NCI-H82 treated with DMSO at 0.1 percent for 48 hours (cell line): ENCODE measurements around the gene GLG1.
"Not testable (repeated sequence)": the region's sequence is repeated elsewhere in the genome, so short reads cannot be mapped to it uniquely, and the experiment has no call there.

Experiments used
- DNase-seq: peaks from one replicate; lab custom pipeline; 2025; ENCODE audit not compliant: unreplicated experiment; lab: John Stamatoyannopoulos, UW

The GLG1 gene

GRCh38 chr16:74606521-74607309 lies at the start of gene GLG1:
Gene GLG1 (minus strand): TSS chr16:74607114. CDS start chr16:74607094, 20 bp downstream.
- peak; percentile 67 for DNase-seq

DNA sequence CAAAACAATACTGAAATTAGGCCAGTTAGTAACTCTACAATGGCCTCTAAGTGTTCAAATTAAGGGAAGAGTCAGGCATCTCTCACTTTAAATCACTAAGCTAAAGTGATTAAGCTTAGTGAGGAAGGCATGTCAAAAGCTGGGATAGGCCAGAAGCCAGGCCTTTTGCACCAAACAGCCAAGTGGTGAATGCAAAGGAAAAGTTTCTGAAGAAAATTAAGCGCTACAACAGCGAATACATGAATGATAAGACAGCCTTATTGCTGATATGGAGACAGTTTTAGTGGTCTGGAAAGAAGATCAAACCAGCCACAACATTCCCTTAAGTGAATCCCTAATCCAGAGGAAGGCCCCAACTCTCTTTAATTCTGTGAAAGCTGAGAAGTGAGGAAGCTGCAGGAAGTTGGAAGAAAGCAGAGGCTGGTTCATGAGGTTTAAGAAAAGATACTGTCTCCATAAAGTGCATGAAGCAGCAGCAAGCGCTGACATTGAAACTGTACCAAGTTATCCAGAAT lies 47.7 kb upstream of the GLG1 start:
- no peak for DNase-seq

- not testable (repeated sequence) for DNase-seq
These were observed 46.0 kb upstream of the GLG1 start for GRCh38 chr16:74652883-74653282.

DNA sequence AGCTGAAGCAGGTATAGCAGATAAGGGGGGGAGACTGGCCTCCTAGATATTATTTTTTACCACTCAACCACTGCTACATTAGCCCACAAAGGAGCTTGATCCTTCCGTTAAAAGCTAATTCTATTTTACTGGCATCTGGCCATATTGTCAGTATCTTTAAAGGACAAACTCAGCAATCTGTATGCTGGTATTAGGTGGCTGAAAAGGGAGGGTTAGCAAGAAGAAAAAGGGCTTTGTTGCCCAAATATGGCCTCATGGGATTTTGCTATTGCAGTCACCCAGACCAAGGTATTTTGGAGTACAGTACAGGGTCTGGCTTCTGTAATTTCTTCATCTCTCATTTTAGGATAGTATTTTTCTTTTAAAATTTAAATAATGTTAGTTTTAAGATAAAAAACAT lies 45.3 kb upstream of the GLG1 start:
- DNase-seq = no peak

- no peak for DNase-seq
These were observed 44.9 kb upstream of the GLG1 start for GRCh38 chr16:74651841-74652240.

GRCh38 chr16:74650966-74651567 lies 44.2 kb upstream of the GLG1 start:
- no peak for DNase-seq

GRCh38 chr16:74649839-74650504 lies 43.1 kb upstream of the GLG1 start:
- DNase-seq = no peak

DNA sequence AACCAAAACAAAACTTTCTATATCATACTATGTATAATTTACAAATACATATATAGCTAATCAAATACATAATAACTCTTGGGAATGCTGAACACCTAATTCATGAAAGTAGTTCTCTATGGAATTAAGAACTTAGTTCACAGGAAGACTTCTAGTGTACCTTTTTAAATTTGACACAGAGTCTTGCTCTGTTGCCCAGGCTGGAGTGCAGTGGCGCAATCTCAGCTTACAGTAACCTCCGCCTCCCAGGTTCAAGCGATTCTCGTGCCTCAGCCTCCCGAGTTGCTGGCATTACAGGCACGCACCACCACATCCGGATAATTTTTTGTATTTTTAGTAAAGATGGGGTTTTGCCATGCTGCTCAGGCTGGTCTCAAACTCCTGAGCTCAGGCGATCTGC lies 35.1 kb upstream of the GLG1 start:
- DNase-seq = no peak

DNA sequence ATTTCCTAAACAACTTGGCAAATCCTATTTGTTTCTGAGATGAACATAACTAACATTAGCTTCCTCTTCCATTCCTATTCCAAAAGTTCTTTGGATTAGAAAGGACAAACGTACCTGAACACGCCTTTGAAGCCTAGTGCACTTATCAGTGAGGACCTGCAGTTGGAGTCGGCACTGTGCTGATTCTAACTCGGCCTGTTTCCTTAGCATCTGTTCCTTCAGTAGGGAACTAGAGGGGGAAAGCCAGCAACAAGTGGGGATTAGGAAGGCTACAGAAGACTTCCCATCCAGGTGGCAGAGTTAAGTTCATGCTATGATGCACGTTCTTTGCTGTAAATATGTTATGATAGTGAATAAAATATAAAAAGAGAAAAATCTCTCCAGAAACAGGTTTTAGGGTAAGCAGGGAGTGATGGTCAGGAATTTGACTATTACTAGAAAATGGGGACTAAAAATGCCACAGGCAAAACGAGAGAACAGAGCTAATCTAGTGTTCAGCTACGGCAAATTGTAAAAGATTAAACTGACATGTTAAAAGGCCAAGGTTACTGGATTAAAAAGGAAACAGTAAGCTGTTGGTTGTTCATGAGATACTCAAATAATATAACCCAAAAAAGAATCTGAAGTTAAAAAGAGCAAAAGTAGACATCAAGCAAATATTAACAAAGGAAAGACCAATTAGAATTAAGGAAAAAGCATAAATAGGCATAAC lies 31.0 kb upstream of the GLG1 start:
- no peak for DNase-seq

- DNase-seq = no peak
These were observed 28.4 kb upstream of the GLG1 start for GRCh38 chr16:74635303-74635702.

DNA sequence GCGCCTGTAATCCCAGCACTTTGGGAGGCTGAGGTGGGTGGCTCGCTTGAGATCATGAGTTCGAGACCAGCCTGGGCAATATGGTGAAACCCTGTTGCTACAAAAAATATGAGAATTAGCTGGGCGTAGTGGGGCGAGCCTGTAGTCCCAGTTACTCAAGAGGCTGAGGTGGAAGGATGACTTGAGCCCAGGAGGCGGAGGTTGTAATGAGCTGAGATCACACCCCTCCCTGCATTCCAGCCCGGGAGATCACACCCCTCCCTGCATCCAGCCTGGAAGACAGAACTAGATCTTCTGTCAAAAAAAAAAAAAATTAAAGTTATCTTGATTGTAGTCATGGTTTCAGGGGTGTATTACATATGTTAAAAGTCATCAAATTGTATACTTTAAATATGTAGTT lies 26.8 kb upstream of the GLG1 start:
- no peak for DNase-seq

DNA sequence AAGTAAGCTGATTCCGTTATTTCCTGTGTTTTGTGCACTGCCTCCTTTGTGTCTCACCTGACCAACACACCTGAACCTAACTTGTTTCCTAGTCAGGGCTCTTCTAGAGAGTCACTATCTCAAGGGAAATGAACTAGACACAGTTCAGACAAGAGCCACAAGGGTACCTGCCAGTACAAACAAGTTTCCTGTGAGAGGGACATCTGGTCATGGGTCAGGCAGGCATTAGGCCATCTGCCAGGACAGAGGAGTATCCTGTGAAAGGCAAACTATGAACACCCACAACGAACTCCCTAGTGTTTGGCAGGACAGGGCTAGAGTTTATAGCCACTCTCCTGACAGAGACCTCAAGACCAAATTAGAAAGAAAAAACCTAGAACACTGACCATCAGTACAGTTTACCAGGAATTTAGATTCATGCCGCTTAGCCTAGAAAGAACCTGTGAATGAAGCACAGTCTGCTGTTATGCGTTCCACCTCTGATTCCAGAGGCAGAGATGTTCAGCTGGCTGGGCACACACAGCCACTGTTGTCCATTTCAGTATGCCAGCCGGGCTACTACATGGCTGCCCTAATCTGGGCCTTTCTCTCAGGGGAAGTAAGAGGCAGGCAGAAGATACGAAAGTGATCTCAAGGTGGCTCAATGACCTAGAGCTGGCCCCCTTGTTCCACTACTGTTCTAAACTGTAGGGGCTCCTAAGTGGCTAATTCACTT lies 20.7 kb upstream of the GLG1 start:
- DNase-seq = no peak

GRCh38 chr16:74626741-74627416 lies 20.0 kb upstream of the GLG1 start:
- no peak for DNase-seq

- no peak for DNase-seq
These were observed 18.8 kb upstream of the GLG1 start for GRCh38 chr16:74625500-74626350.

- DNase-seq = no peak
These were observed 16.9 kb upstream of the GLG1 start for GRCh38 chr16:74623839-74624235.

DNA sequence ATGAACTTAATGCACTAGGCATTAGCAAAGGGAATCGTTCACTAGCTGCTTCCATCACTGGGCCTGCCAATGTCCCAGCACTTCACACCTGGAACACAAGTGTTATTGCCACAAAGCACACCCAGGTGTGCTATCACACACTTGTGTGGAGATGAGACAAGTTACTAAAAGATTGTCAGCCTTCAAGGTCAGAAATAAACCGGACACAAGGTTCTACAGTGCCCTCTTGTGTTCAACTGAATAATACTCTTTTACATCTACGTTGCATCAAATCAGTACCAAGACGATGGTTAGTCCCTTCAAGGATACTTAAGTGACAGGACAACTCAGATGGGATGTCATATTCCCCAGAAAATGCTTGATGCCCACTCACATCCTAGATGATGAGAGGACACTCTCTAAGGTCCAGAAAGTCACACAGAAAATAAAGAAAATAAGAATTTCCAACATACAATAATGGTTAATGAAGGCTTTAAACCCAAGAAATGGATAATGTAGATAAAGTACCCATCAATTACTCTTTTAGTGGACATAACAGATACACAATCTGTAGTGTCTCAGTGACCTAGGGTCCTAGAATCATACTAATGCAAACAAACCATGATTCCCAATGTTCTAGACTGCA lies 16.4 kb upstream of the GLG1 start:
- peak; percentile 6 for DNase-seq

DNA sequence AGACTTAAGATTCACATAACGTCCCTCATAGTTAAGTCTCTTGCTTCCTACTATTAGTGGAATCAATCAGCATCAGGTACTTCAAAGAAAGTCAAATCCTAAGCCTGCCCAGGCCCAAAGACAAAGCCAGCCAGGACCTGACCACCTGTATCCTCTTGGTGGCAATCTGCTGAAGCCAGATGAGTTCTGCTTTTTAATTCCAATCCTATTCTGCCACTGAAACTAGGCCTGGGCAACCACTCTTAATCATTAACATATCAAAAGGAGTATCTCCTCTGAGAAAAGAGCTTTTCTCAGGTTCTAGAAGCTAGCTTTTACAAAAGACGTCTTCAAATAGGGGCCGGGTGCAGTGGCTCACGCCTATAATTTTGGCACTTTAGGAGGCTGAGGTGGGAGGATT lies 15.1 kb upstream of the GLG1 start:
- no peak for DNase-seq

GRCh38 chr16:74617206-74617788 lies 10.4 kb upstream of the GLG1 start:
- DNase-seq = no peak
